GM04503 (cell line): ENCODE measurements around the gene PDLIM5.

ENCODE experiments used
- DNase-seq: peaks from one replicate; pipeline ENCODE4 v3.0.0-alpha.2; 2012; ENCODE audit warnings: low read depth

Gene PDLIM5

GRCh38 chr4:94701631-94702300 is 250.0 kb downstream of the PDLIM5 start:
- no peak for DNase-seq

GRCh38 chr4:94711635-94712034 is 259.9 kb downstream of the PDLIM5 start:
- no peak for DNase-seq

GRCh38 chr4:94714365-94715160 is 262.8 kb downstream of the PDLIM5 start:
- DNase-seq, result peak; percentile 94

DNA sequence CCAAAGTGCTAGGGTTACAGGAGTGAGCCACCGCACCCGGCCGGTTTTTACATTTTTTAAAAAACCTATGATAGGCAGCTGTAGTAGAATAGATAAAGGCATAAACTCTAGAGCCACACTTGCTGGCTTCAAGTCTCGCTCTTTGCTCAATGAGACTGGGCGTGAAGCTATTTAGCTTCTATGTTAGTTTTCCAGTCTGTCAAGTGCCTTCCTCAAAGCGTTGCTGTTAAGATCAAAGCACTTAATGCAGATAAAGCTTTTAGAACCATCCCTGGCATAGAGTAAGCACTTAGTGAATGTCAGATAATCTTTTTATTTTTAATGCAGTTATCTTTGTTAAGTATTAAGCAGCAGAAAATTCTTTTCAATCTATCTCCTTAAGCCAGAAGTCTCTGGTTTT is 264.0 kb downstream of the PDLIM5 start:
- no peak for DNase-seq
